ENCODE results near the gene OAS1. TPM values are rescaled to one million over a fixed set of nuclear protein-coding genes. Genes with fewer than 3 reads are reported as not detected.
"Not testable (repeated sequence)": the region's sequence is repeated elsewhere in the genome, so short reads cannot be mapped to it uniquely, and the experiment has no call there.

The OAS1 gene
- total RNA-seq, 2 donors from 2014 or later, result 16.0 to 16.2 TPM

DNA sequence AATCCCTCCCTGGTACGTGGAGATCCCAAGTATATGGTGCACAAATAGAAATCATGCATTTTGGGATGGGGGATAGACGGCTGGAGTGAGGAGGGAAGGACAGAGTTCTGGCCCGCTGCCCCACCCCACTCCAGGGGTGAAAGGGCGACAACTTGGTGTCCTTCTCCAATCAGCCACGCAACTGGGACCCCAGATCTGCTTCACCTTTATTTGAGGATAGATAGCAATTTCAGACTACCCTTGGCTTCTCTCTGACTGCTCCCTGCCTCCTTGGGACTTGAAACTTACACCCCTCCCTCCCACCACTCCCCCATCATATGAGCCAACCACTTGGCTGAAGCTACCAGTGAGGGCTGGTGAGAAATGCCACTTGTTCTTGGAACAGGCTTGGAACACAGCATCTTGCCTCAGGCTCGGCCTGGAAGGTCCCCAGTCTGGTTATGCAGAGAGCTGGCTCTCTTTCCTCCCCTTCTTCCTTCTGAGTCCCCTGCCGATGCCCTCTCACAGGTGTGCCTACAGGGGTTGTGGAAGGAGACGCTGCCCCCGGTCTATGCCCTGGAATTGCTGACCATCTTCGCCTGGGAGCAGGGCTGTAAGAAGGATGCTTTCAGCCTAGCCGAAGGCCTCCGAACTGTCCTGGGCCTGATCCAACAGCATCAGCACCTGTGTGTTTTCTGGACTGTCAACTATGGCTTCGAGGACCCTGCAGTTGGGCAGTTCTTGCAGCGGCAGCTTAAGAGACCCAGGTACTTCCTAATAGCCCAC is 39.7 kb downstream of the OAS1 start:
- Mint-ChIP-seq H3K27me3 (no peaks in the 10 kb centered on the region), H3K4me3 (no peak overlapping the region), H3K4me1 (peaks cover 6% of the 10 kb centered on the region), H3K36me3 (ENCODE audit: low read depth) (peaks cover 6% of the 10 kb centered on the region), H3K27ac (peak overlapping the region; percentile 34)
- no peak for DNase-seq
- no peak for ATAC-seq
- no peaks in the 10 kb centered on the region for H3K9me3 ChIP-seq (ENCODE audit: control insufficient read depth, low read length, poor library complexity, severe bottlenecking)

DNA sequence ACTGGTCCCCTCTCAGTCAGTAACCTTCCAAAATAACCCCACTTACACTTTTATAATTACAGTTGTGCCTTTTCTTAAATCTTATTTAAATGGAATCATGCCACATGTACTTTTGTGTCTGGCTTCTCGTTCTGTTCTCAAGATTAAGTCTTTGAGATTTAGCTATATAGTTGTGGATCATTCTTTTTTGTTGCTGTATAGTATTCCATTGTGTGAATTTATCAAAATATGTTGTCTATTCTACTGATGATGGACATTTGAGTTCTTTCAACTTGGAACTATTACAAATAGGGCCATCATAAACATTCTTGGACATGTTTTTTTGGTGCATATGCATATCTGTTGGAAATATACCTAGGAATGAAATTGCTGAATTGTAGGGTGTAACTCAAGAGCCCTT is 40.6 kb downstream of the OAS1 start:
- DNase-seq (no peak), ATAC-seq (no peak)
- Mint-ChIP-seq H3K27me3 (no peaks in the 10 kb centered on the region), H3K27ac (no peak overlapping the region), H3K4me1 (peaks cover 6% of the 10 kb centered on the region), H3K4me3 (no peak overlapping the region), H3K36me3 (ENCODE audit: low read depth) (peaks cover 8% of the 10 kb centered on the region)
- H3K9me3 ChIP-seq (ENCODE audit: control insufficient read depth, low read length, poor library complexity, severe bottlenecking), result no peaks in the 10 kb centered on the region

DNA sequence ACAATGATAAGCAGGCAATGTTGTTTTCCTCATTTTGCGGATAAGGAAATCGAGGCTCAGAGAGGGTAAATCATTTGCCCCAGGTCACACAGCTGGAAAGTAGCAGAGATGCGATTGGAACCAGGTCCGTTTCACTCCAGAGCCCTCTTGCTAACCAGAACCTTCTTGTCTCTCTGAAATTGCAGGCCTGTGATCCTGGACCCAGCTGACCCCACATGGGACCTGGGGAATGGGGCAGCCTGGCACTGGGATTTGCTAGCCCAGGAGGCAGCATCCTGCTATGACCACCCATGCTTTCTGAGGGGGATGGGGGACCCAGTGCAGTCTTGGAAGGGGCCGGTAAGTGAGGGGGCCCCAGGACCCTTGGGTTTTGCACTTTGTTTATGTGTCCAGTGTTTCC is 41.0 kb downstream of the OAS1 start:
- no peak for DNase-seq
- ATAC-seq, result no peak
- no peak overlapping the region for H3K4me3 Mint-ChIP-seq
- peaks cover 11% of the 10 kb centered on the region for H3K36me3 Mint-ChIP-seq (ENCODE audit: low read depth)
- H3K4me1 Mint-ChIP-seq, result peaks cover 6% of the 10 kb centered on the region
- H3K27me3 Mint-ChIP-seq, result no peaks in the 10 kb centered on the region
- H3K27ac Mint-ChIP-seq, result no peak overlapping the region
- no peaks in the 10 kb centered on the region for H3K9me3 ChIP-seq (ENCODE audit: control insufficient read depth, low read length, poor library complexity, severe bottlenecking)

DNA sequence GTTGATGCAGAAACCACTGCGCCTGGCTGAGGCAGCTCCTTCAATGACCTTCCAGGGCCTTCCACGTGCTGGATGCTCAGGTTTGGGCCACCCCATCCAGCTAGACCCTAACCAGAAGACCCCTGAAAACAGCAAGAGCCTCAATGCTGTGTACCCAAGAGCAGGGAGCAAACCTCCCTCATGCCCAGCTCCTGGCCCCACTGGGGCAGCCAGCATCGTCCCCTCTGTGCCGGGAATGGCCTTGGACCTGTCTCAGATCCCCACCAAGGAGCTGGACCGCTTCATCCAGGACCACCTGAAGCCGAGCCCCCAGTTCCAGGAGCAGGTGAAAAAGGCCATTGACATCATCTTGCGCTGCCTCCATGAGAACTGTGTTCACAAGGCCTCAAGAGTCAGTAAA is 42.0 kb downstream of the OAS1 start:
- no peak overlapping the region for H3K4me3 Mint-ChIP-seq
- peak overlapping the region; percentile 24 for H3K27ac Mint-ChIP-seq
- peaks cover 11% of the 10 kb centered on the region for H3K36me3 Mint-ChIP-seq (ENCODE audit: low read depth)
- H3K9me3 ChIP-seq (ENCODE audit: control insufficient read depth, low read length, poor library complexity, severe bottlenecking), result no peaks in the 10 kb centered on the region
- H3K27me3 Mint-ChIP-seq, result no peaks in the 10 kb centered on the region
- DNase-seq (no peak), ATAC-seq (no peak)
- H3K4me1 Mint-ChIP-seq, result peaks cover 6% of the 10 kb centered on the region

DNA sequence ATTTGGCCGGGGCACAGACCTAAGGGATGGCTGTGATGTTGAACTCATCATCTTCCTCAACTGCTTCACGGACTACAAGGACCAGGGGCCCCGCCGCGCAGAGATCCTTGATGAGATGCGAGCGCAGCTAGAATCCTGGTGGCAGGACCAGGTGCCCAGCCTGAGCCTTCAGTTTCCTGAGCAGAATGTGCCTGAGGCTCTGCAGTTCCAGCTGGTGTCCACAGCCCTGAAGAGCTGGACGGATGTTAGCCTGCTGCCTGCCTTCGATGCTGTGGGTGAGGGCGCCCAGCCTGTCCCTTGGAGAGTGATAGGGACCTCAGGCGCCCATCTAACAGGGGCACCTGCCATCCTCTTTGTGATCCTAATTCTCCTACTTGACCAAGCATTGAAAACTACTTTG is 43.9 kb downstream of the OAS1 start:
- Mint-ChIP-seq H3K4me1 (peaks cover 2% of the 10 kb centered on the region), H3K27me3 (no peaks in the 10 kb centered on the region), H3K4me3 (no peak overlapping the region), H3K36me3 (ENCODE audit: low read depth) (peaks cover 5% of the 10 kb centered on the region), H3K27ac (no peak overlapping the region)
- ATAC-seq (no peak), DNase-seq (no peak)
- H3K9me3 ChIP-seq (ENCODE audit: control insufficient read depth, low read length, poor library complexity, severe bottlenecking), result no peaks in the 10 kb centered on the region

DNA sequence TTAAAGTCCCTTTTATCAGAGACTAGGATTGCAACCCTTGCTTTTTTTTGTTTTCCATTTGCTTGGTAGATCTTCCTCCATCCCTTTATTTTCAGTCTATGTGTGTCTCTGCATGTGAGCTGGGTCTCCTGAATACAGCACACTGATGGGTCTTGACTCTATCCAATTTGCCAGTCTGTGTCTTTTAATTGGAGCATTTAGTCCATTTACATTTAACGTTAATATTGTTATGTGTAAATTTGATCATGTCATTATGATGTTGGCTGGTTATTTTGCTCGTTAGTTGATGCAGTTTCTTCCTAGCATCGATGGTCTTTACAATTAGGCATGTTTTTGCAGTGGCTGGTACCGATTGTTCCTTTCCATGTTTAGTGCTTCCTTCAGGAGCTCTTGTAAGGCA is 50.4 kb downstream of the OAS1 start:
- H3K4me3 Mint-ChIP-seq; ATAC-seq; DNase-seq; H3K27me3 Mint-ChIP-seq; H3K27ac Mint-ChIP-seq; H3K9me3 ChIP-seq (ENCODE audit: control insufficient read depth, low read length, poor library complexity, severe bottlenecking); H3K4me1 Mint-ChIP-seq: not testable (repeated sequence)
- H3K36me3 Mint-ChIP-seq (ENCODE audit: low read depth), result peaks cover 20% of the 10 kb centered on the region

DNA sequence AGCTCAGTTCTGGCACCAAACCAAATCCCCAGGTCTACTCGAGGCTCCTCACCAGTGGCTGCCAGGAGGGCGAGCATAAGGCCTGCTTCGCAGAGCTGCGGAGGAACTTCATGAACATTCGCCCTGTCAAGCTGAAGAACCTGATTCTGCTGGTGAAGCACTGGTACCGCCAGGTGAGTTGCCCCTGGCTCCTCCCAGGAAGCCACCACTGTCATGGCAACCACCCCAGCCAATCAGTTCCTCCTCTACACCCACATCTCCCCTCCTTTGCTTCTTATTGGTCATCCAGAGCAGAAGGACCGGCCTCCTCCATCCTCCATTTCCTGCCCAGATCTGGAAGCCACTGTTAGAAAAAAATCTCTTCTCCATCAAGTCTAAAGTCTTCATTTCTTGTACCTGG is 54.3 kb downstream of the OAS1 start:
- peaks cover 5% of the 10 kb centered on the region for H3K4me1 Mint-ChIP-seq
- ATAC-seq, result peak; percentile 59
- H3K27ac Mint-ChIP-seq, result peak overlapping the region; percentile 39
- no peak overlapping the region for H3K4me3 Mint-ChIP-seq
- H3K9me3 ChIP-seq (ENCODE audit: control insufficient read depth, low read length, poor library complexity, severe bottlenecking), result no peaks in the 10 kb centered on the region
- DNase-seq, result no peak
- no peaks in the 10 kb centered on the region for H3K27me3 Mint-ChIP-seq
- H3K36me3 Mint-ChIP-seq (ENCODE audit: low read depth), result peaks cover 24% of the 10 kb centered on the region

DNA sequence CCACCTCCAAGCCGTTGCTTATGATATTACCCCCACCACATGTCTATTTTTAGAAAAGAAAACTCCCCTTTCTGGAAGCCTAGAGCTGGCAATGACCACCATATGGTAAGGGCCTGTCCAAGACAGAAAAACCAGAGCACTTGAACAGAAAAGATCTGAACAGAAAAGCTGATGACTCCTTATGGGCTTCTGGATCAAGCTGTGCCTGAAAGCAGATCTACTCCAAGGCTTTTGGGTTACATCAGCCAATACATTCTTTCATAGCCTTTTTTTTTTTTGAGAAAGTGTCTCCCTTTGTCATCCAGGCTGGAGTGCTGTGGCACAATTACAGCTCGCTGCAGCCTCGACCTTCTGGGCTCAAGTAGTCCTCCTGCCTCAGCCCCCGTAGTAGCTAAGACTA is 54.8 kb downstream of the OAS1 start:
- peaks cover 8% of the 10 kb centered on the region for H3K4me1 Mint-ChIP-seq
- no peaks in the 10 kb centered on the region for H3K27me3 Mint-ChIP-seq
- ATAC-seq, result no peak
- no peak for DNase-seq
- H3K4me3 Mint-ChIP-seq, result no peak overlapping the region
- H3K9me3 ChIP-seq (ENCODE audit: control insufficient read depth, low read length, poor library complexity, severe bottlenecking), result no peaks in the 10 kb centered on the region
- peaks cover 27% of the 10 kb centered on the region for H3K36me3 Mint-ChIP-seq (ENCODE audit: low read depth)
- peak overlapping the region; percentile 39 for H3K27ac Mint-ChIP-seq

DNA sequence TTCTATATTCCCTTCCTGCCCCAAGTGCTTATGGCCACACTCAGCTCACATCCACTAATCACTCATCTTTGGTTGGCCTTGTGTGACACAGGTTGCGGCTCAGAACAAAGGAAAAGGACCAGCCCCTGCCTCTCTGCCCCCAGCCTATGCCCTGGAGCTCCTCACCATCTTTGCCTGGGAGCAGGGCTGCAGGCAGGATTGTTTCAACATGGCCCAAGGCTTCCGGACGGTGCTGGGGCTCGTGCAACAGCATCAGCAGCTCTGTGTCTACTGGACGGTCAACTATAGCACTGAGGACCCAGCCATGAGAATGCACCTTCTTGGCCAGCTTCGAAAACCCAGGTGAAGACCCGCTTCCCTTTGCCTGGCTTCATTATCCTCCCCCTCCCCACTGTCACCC is 55.8 kb downstream of the OAS1 start:
- H3K9me3 ChIP-seq (ENCODE audit: control insufficient read depth, low read length, poor library complexity, severe bottlenecking), result no peaks in the 10 kb centered on the region
- Mint-ChIP-seq H3K4me1 (peaks cover 8% of the 10 kb centered on the region), H3K36me3 (ENCODE audit: low read depth) (peaks cover 27% of the 10 kb centered on the region), H3K27ac (no peak overlapping the region), H3K4me3 (no peak overlapping the region), H3K27me3 (no peaks in the 10 kb centered on the region)
- DNase-seq (no peak), ATAC-seq (no peak)

DNA sequence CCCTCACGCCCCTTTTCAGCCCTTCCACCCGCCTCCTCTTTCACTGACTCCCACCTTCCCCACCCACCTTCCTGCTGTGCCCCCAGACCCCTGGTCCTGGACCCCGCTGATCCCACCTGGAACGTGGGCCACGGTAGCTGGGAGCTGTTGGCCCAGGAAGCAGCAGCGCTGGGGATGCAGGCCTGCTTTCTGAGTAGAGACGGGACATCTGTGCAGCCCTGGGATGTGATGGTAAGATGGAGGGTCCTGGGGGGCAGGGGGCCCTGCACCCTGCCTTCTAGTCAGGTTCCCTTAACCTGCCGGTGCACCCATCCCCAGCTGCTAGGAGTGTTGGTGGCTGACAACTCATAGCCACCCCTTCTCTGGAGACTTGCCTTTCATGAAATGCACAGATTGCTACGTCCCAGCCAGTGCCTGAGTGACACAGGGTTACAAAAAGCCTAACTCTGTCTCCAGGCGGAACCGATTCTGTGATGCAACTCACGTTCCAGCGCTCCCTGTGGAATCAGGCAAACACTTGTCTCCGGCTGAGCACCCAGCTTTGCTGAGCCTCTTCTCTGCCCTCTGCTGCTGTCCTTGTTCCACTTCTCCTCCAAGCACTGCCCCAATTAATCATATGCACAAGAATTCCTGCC is 56.6 kb downstream of the OAS1 start:
- Mint-ChIP-seq H3K27ac (no peak overlapping the region), H3K36me3 (ENCODE audit: low read depth) (peaks cover 26% of the 10 kb centered on the region), H3K4me3 (no peak overlapping the region), H3K27me3 (no peaks in the 10 kb centered on the region), H3K4me1 (peaks cover 8% of the 10 kb centered on the region)
- DNase-seq (no peak), ATAC-seq (no peak)
- H3K9me3 ChIP-seq (ENCODE audit: control insufficient read depth, low read length, poor library complexity, severe bottlenecking), result no peaks in the 10 kb centered on the region

DNA sequence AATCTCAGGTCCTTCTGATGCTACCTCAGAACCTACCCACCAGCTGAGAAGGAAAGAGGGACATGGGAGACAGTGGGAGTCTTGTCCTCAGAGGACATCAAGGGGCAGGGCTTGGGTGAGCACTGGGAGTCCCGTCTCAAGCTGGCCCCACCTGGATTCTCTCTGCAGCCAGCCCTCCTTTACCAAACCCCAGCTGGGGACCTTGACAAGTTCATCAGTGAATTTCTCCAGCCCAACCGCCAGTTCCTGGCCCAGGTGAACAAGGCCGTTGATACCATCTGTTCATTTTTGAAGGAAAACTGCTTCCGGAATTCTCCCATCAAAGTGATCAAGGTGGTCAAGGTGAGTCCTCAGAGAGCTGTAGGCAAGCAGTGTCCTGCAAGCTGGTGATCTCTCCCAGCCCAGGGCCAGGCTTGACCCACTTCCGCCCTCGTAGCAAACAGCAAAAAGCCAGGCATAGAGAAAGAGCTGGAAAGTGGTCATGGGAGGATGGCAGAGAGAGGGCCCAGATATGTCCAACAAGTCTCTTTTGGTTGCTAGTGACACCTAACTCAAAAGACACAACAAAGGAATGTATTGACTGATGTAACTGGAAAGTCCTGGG is 57.4 kb downstream of the OAS1 start:
- no peak for DNase-seq
- no peaks in the 10 kb centered on the region for H3K9me3 ChIP-seq (ENCODE audit: control insufficient read depth, low read length, poor library complexity, severe bottlenecking)
- no peak overlapping the region for H3K27ac Mint-ChIP-seq
- no peaks in the 10 kb centered on the region for H3K27me3 Mint-ChIP-seq
- H3K4me1 Mint-ChIP-seq, result peaks cover 8% of the 10 kb centered on the region
- peaks cover 26% of the 10 kb centered on the region for H3K36me3 Mint-ChIP-seq (ENCODE audit: low read depth)
- no peak for ATAC-seq
- no peak overlapping the region for H3K4me3 Mint-ChIP-seq

DNA sequence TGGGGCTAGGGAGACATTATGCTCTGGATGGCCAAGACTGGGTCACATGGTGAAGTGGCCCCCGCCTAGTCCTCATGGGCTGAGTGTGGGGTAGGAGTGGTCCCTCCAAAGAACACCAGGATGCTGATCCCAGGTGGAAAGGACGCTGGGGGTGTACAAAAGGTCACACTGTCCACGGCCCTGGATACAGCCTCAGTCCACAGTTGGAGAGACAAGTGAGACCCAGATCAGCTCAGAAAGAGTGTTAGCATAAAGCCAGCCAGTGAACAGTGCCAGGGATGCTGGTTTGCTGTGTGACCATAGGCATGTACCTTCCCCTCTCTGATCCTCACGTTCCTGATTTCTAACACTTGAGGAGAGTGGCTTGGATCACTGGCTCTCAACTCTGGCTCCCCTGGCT is 58.2 kb downstream of the OAS1 start:
- no peak overlapping the region for H3K27ac Mint-ChIP-seq
- H3K27me3 Mint-ChIP-seq, result no peaks in the 10 kb centered on the region
- no peak for ATAC-seq
- no peaks in the 10 kb centered on the region for H3K9me3 ChIP-seq (ENCODE audit: control insufficient read depth, low read length, poor library complexity, severe bottlenecking)
- DNase-seq, result no peak
- H3K4me3 Mint-ChIP-seq, result no peak overlapping the region
- H3K36me3 Mint-ChIP-seq (ENCODE audit: low read depth), result peaks cover 25% of the 10 kb centered on the region
- H3K4me1 Mint-ChIP-seq, result peaks cover 8% of the 10 kb centered on the region

DNA sequence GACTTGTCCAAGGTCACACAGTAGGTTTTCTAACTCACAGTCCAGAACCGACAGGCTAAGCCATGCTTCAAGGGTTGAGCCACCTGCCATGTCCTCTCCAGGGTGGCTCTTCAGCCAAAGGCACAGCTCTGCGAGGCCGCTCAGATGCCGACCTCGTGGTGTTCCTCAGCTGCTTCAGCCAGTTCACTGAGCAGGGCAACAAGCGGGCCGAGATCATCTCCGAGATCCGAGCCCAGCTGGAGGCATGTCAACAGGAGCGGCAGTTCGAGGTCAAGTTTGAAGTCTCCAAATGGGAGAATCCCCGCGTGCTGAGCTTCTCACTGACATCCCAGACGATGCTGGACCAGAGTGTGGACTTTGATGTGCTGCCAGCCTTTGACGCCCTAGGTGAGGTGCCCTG is 58.9 kb downstream of the OAS1 start:
- DNase-seq (no peak), ATAC-seq (no peak)
- H3K9me3 ChIP-seq (ENCODE audit: control insufficient read depth, low read length, poor library complexity, severe bottlenecking), result no peaks in the 10 kb centered on the region
- H3K27ac Mint-ChIP-seq, result no peak overlapping the region
- no peak overlapping the region for H3K4me3 Mint-ChIP-seq
- no peaks in the 10 kb centered on the region for H3K27me3 Mint-ChIP-seq
- H3K4me1 Mint-ChIP-seq, result peaks cover 10% of the 10 kb centered on the region
- H3K36me3 Mint-ChIP-seq (ENCODE audit: low read depth), result peaks cover 31% of the 10 kb centered on the region

DNA sequence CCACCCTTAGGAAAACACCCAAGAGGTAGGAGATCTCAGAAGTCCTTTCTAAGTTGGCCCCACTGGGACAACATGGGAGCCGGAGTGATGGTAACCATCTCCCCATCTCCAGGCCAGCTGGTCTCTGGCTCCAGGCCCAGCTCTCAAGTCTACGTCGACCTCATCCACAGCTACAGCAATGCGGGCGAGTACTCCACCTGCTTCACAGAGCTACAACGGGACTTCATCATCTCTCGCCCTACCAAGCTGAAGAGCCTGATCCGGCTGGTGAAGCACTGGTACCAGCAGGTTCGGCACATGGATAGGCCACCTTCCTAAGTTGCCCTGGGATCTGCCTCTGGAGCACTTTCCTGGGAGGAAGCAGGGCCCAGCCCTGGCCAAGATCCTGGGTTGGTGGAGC is 60.5 kb downstream of the OAS1 start:
- peaks cover 24% of the 10 kb centered on the region for H3K36me3 Mint-ChIP-seq (ENCODE audit: low read depth)
- ATAC-seq (no peak), DNase-seq (no peak)
- no peaks in the 10 kb centered on the region for H3K9me3 ChIP-seq (ENCODE audit: control insufficient read depth, low read length, poor library complexity, severe bottlenecking)
- H3K27ac Mint-ChIP-seq, result no peak overlapping the region
- H3K4me3 Mint-ChIP-seq, result no peak overlapping the region
- peaks cover 7% of the 10 kb centered on the region for H3K4me1 Mint-ChIP-seq
- H3K27me3 Mint-ChIP-seq, result no peaks in the 10 kb centered on the region

Data from T-helper 17 cell (primary cell).